ENCODE measurements around the gene SDR9C7.

The SDR9C7 gene

DNA sequence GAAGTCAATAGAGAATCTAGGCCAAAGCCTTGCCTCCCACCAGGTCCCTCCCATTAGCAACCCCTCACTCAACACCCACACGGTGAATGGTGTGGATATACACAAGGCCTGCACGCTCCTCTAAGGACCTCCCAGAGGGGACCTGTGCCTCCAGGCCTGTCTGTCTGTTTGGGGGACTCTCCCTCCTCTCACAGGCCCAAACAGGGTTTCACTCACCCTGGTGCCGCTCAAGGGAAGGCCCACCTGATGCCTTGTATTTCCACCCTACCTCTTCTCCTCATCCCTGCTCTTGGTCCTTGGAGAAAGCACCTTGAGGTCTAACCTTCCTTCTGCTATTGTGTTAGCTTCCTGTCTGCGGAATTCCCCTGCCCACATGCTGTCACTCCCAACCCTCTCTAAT is 4.4 kb downstream of the SDR9C7 start:
- Histone ChIP-seq H3K36me3 (ENCODE audit: control insufficient read depth in 2 of 2, insufficient read depth in 1 of 2, low read length in 2 of 2) (no peaks in the 10 kb centered on the region), H3K27ac (ENCODE audit: extremely low read depth, low read depth, low read length) (no peak overlapping the region), H3K4me1 (ENCODE audit: control insufficient read depth, insufficient read depth, low read length) (no peaks in the 10 kb centered on the region), H3K4me3 (ENCODE audit: low read depth, low read length) (no peak overlapping the region), H3K9me3 (ENCODE audit: control insufficient read depth, insufficient read depth, low read depth, low read length) (no peaks in the 10 kb centered on the region)
- ChIA-PET CTCF (no interaction called here), POLR2A (no interaction called here)
- TF ChIP-seq ZFHX2 (tag by site-specific recombination; conservative IDR thresholded peaks at IDR 0.05) (peak; percentile 36; the same call in 1 of the 2 replicates), PRDM1 (tag by site-specific recombination; IDR thresholded peaks at IDR 0.05) (no peak)

DNA sequence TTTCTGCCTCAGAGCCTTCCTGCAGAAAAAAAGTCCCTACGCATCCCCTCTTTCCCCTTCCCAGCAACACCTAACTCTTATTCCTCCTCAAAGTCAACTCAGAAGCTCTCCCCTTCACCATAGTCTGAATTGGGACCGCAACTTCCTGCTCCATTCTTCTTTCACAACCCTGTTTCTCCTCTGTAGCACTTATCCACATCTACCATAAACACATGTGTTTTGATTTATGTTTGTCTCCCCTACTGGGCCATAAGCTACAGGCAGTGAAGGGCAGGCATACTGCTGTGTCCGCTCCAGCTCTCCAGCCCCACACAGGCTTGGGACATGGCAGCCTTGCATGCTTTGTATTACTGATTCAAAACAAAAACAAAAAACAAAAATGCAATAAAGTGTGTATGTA is 5.9 kb downstream of the SDR9C7 start:
- no peaks in the 10 kb centered on the region for H3K4me1 ChIP-seq (ENCODE audit: control insufficient read depth, insufficient read depth, low read length)
- POLR2A ChIA-PET: no interaction called here
- H3K4me3 ChIP-seq (ENCODE audit: low read depth, low read length): no peak overlapping the region
- H3K27ac ChIP-seq (ENCODE audit: extremely low read depth, low read depth, low read length): no peak overlapping the region
- TF ChIP-seq ZIC2 (tag by site-specific recombination; IDR thresholded peaks at IDR 0.05) (peak; percentile 78), ZNF138 (tag by site-specific recombination; IDR thresholded peaks at IDR 0.05; ENCODE audit: borderline replicate concordance) (no peak)
- CTCF ChIA-PET: interaction anchor here (0.6 to 1.0 kb wide), 3 partner anchors 166 to 413 kb away, joined by 3 to 6 read pairs (median 4); no protein-coding TSS in a partner anchor
- no peaks in the 10 kb centered on the region for H3K9me3 ChIP-seq (ENCODE audit: control insufficient read depth, insufficient read depth, low read depth, low read length)
- H3K36me3 ChIP-seq (ENCODE audit: control insufficient read depth in 2 of 2, insufficient read depth in 1 of 2, low read length in 2 of 2): no peaks in the 10 kb centered on the region

DNA sequence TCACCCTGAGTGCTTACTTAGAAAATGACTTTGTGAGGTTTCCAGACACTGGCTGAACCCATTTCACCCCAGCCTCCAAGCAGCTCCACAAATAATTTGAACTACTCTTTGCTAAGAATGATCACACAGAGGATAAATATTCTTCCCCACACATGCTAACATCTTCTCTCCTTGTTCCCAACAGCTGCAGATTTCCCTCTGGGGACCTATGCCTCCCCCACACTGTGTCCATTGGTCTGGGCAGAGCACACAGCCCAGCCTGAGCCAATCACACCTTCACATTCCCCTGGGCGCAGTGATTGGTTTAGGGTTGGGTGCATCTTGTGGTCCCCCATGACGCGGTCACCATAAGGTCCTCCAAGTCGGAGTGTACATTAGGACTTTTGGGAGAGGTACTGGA is 6.9 kb downstream of the SDR9C7 start:
- TF ChIP-seq, protein P1, sequence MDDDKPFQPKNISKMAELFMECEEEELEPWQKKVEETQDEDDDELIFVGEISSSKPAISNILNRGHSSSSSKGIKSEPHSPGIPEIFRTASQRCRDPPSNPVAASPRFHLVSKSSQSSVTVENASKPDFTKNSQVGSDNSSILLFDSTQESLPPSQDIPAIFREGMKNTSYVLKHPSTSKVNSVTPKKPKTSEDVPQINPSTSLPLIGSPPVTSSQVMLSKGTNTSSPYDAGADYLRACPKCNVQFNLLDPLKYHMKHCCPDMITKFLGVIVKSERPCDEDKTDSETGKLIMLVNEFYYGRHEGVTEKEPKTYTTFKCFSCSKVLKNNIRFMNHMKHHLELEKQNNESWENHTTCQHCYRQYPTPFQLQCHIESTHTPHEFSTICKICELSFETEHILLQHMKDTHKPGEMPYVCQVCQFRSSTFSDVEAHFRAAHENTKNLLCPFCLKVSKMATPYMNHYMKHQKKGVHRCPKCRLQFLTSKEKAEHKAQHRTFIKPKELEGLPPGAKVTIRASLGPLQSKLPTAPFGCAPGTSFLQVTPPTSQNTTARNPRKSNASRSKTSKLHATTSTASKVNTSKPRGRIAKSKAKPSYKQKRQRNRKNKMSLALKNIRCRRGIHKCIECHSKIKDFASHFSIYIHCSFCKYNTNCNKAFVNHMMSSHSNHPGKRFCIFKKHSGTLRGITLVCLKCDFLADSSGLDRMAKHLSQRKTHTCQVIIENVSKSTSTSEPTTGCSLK (tag by site-specific recombination; IDR thresholded peaks at IDR 0.05): no peak
- TF ChIP-seq, protein P2, sequence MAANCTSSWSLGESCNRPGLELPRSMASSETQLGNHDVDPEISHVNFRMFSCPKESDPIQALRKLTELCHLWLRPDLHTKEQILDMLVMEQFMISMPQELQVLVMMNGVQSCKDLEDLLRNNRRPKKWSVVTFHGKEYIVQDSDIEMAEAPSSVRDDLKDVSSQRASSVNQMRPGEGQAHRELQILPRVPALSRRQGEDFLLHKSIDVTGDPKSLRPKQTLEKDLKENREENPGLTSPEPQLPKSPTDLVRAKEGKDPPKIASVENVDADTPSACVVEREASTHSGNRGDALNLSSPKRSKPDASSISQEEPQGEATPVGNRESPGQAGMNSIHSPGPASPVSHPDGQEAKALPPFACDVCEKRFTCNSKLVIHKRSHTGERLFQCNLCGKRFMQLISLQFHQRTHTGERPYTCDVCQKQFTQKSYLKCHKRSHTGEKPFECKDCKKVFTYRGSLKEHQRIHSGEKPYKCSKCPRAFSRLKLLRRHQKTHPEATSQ (tag by site-specific recombination; IDR thresholded peaks at IDR 0.05): no peak
- TF ChIP-seq ZNF391 (tag by site-specific recombination; IDR thresholded peaks at IDR 0.05; ENCODE audit: borderline replicate concordance, low read depth): no peak
- no peak for TF ChIP-seq ZNF404 (tag by site-specific recombination; IDR thresholded peaks at IDR 0.05)
- TF ChIP-seq, protein P3, sequence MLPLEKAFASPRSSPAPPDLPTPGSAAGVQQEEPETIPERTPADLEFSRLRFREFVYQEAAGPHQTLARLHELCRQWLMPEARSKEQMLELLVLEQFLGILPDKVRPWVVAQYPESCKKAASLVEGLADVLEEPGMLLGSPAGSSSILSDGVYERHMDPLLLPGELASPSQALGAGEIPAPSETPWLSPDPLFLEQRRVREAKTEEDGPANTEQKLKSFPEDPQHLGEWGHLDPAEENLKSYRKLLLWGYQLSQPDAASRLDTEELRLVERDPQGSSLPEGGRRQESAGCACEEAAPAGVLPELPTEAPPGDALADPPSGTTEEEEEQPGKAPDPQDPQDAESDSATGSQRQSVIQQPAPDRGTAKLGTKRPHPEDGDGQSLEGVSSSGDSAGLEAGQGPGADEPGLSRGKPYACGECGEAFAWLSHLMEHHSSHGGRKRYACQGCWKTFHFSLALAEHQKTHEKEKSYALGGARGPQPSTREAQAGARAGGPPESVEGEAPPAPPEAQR (tag by site-specific recombination; IDR thresholded peaks at IDR 0.05): no peak
- no peak for TF ChIP-seq ZNF292 (tag by site-specific recombination; IDR thresholded peaks at IDR 0.05; ENCODE audit: borderline replicate concordance, low read depth)
- TF ChIP-seq OSR2 (tag by site-specific recombination; IDR thresholded peaks at IDR 0.05): no peak
- no peak for TF ChIP-seq ZNF623 (tag by site-specific recombination; IDR thresholded peaks at IDR 0.05)
- Histone ChIP-seq H3K36me3 (ENCODE audit: control insufficient read depth in 2 of 2, insufficient read depth in 1 of 2, low read length in 2 of 2) (no peaks in the 10 kb centered on the region), H3K27ac (ENCODE audit: extremely low read depth, low read depth, low read length) (no peak overlapping the region), H3K4me3 (ENCODE audit: low read depth, low read length) (no peak overlapping the region), H3K9me3 (ENCODE audit: control insufficient read depth, insufficient read depth, low read depth, low read length) (no peaks in the 10 kb centered on the region), H3K4me1 (ENCODE audit: control insufficient read depth, insufficient read depth, low read length) (no peaks in the 10 kb centered on the region)
- ChIA-PET CTCF (interaction anchor here (1.0 kb wide), 1 partner anchor 165 kb away, joined by 6 read pairs; no protein-coding TSS in a partner anchor), POLR2A (no interaction called here)

DNA sequence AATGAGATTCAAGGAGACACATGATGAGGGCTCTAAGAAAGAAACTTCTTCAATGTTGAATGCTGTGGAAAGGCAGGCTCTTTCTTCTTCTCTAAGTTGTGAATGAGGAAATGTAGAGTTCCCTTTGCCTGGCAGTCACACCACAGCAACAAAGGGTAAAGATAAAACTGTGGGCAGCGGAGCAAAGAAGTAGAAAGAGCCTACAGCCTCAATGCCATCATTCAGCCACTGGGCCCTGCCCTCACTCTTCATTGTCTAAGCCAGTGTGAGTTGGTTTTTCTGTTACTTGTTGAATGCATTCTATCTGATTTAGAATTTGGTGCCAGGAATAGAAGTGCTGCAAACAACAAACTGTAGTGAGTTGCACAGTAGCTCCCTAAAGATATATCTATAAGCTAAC is 12.2 kb downstream of the SDR9C7 start:
- no peak overlapping the region for H3K27ac ChIP-seq (ENCODE audit: extremely low read depth, low read depth, low read length)
- ChIA-PET POLR2A (no interaction called here), CTCF (interaction anchor here (0.6 kb wide), 1 partner anchor 86 kb away, joined by 3 read pairs; no protein-coding TSS in a partner anchor)
- no peak overlapping the region for H3K4me3 ChIP-seq (ENCODE audit: low read depth, low read length)
- H3K4me1 ChIP-seq (ENCODE audit: control insufficient read depth, insufficient read depth, low read length): no peaks in the 10 kb centered on the region
- TF ChIP-seq ZNF426 (tag by site-specific recombination; IDR thresholded peaks at IDR 0.05) (no peak), GLI4 (tag by site-specific recombination; IDR thresholded peaks at IDR 0.05) (no peak), TRIM28 (IDR thresholded peaks at IDR 0.05; ENCODE audit: borderline replicate concordance, low read length) (no peak), SCRT2 (tag by site-specific recombination; IDR thresholded peaks at IDR 0.05) (0 out of 2 replicates have a peak, but pooled peaks have one; percentile 32)
- no peaks in the 10 kb centered on the region for H3K36me3 ChIP-seq (ENCODE audit: control insufficient read depth in 2 of 2, insufficient read depth in 1 of 2, low read length in 2 of 2)
- no peaks in the 10 kb centered on the region for H3K9me3 ChIP-seq (ENCODE audit: control insufficient read depth, insufficient read depth, low read depth, low read length)
